ENCODE data around the gene CSNK1E.

CSNK1E gene

GRCh38 chr22:38289583-38290082, 27.6 kb downstream of the CSNK1E start:
- DNase-seq (ENCODE audit: low read depth), result no peak
- H3K4me3 ChIP-seq (ENCODE audit: low read depth, low read length), result no peak overlapping the region
- TF ChIP-seq MAX (IDR thresholded peaks at IDR 0.05; ENCODE audit: low read depth, low read length) (no peak), CTCF (IDR thresholded peaks at IDR 0.05; ENCODE audit: low read depth, low read length) (no peak), MYC (IDR thresholded peaks at IDR 0.05; ENCODE audit: low read depth, low read length) (no peak), POLR2A (IDR thresholded peaks at IDR 0.05; ENCODE audit: extremely low read depth, insufficient read length) (no peak)

GRCh38 chr22:38286915-38287669, 30.1 kb downstream of the CSNK1E start:
- TF ChIP-seq MAX (IDR thresholded peaks at IDR 0.05; ENCODE audit: low read depth, low read length), result no peak
- TF ChIP-seq POLR2A (IDR thresholded peaks at IDR 0.05; ENCODE audit: extremely low read depth, insufficient read length), result no peak
- no peak for TF ChIP-seq CTCF (IDR thresholded peaks at IDR 0.05; ENCODE audit: low read depth, low read length)
- TF ChIP-seq MYC (IDR thresholded peaks at IDR 0.05; ENCODE audit: low read depth, low read length), result no peak

GRCh38 chr22:38285018-38285417, 32.2 kb downstream of the CSNK1E start:
- no peak overlapping the region for H3K4me3 ChIP-seq (ENCODE audit: low read depth, low read length)
- DNase-seq (ENCODE audit: low read depth), result no peak
- TF ChIP-seq MAX (IDR thresholded peaks at IDR 0.05; ENCODE audit: low read depth, low read length) (no peak), CTCF (IDR thresholded peaks at IDR 0.05; ENCODE audit: low read depth, low read length) (no peak), POLR2A (IDR thresholded peaks at IDR 0.05; ENCODE audit: extremely low read depth, insufficient read length) (no peak), MYC (IDR thresholded peaks at IDR 0.05; ENCODE audit: low read depth, low read length) (no peak)

More at GRCh38 chr22:38286915-38287669, 30.1 kb downstream of the CSNK1E start:
- no peak overlapping the region for H3K4me3 ChIP-seq (ENCODE audit: low read depth, low read length)
- no peak for DNase-seq (ENCODE audit: low read depth)

GRCh38 chr22:38284042-38284402, 33.2 kb downstream of the CSNK1E start:
- H3K4me3 ChIP-seq (ENCODE audit: low read depth, low read length), result no peak overlapping the region
- no peak for DNase-seq (ENCODE audit: low read depth)
- TF ChIP-seq MAX (IDR thresholded peaks at IDR 0.05; ENCODE audit: low read depth, low read length), result no peak
- TF ChIP-seq MYC (IDR thresholded peaks at IDR 0.05; ENCODE audit: low read depth, low read length), result no peak
- no peak for TF ChIP-seq CTCF (IDR thresholded peaks at IDR 0.05; ENCODE audit: low read depth, low read length)
- no peak for TF ChIP-seq POLR2A (IDR thresholded peaks at IDR 0.05; ENCODE audit: extremely low read depth, insufficient read length)

- no peak for DNase-seq (ENCODE audit: low read depth)
- no peak overlapping the region for H3K4me3 ChIP-seq (ENCODE audit: low read depth, low read length)
- TF ChIP-seq CTCF (IDR thresholded peaks at IDR 0.05; ENCODE audit: low read depth, low read length) (no peak), MYC (IDR thresholded peaks at IDR 0.05; ENCODE audit: low read depth, low read length) (no peak)
These were observed 34.8 kb downstream of the CSNK1E start for GRCh38 chr22:38282397-38282796.
